ENCODE results near the gene MEOX1. TPM values are rescaled to one million over a fixed set of nuclear protein-coding genes. Genes with fewer than 3 reads are reported as not detected.

MEOX1 gene
- total RNA-seq, 1 experiment from 2014 or later, result not detected

GRCh38 chr17:43665084-43665936 lies 3.6 kb upstream of the MEOX1 start:
- CTCF ChIA-PET, result interaction anchor here (0.6 to 2.5 kb wide), 12 partner anchors 8 to 182 kb away, joined by 3 to 24 read pairs (median 4); partner anchors contain the start of gene DHX8
- Mint-ChIP-seq H3K27ac (no peak overlapping the region), H3K4me1 (peaks cover 34% of the 10 kb centered on the region), H3K4me3 (no peak overlapping the region), H3K36me3 (no peaks in the 10 kb centered on the region), H3K9me3 (no peaks in the 10 kb centered on the region), H3K27me3 (ENCODE audit: low read depth) (no peaks in the 10 kb centered on the region)
- TF ChIP-seq GABPB1 (CRISPR knock-in tag; IDR thresholded peaks at IDR 0.05) (0 out of 2 replicates have a peak, but pooled peaks have one; percentile 22), TP53 (CRISPR knock-in tag; IDR thresholded peaks at IDR 0.05) (no peak)
- DNase-seq (ENCODE audit: low spot score) (peak; percentile 47), ATAC-seq (peak; percentile 7; the same call in 1 of the 2 replicates)
- POLR2A ChIA-PET, result no interaction called here

GRCh38 chr17:43664096-43664495 lies 2.4 kb upstream of the MEOX1 start:
- H3K4me1 Mint-ChIP-seq, result peaks cover 30% of the 10 kb centered on the region
- CTCF ChIA-PET, result interaction anchor here (0.7 to 2.5 kb wide), 5 partner anchors 9 to 735 kb away, joined by 3 to 24 read pairs (median 3); no protein-coding TSS in a partner anchor
- TF ChIP-seq ZNF512 (CRISPR knock-in tag; IDR thresholded peaks at IDR 0.05; ENCODE audit: borderline replicate concordance) (no peak), GABPB1 (CRISPR knock-in tag; IDR thresholded peaks at IDR 0.05) (no peak), GTF2I (CRISPR knock-in tag; conservative IDR thresholded peaks at IDR 0.05) (no peak)
- POLR2A ChIA-PET, result no interaction called here
- DNase-seq (ENCODE audit: low spot score) (no peak), ATAC-seq (no peak)
- no peaks in the 10 kb centered on the region; the same call in 1 of the 2 replicates for H3K27me3 Mint-ChIP-seq (ENCODE audit: low read depth)
- H3K36me3 Mint-ChIP-seq, result no peaks in the 10 kb centered on the region
- H3K4me3 Mint-ChIP-seq, result no peak overlapping the region
- H3K27ac Mint-ChIP-seq, result no peak overlapping the region
- no peaks in the 10 kb centered on the region for H3K9me3 Mint-ChIP-seq

- Mint-ChIP-seq H3K27ac (no peak overlapping the region), H3K36me3 (no peaks in the 10 kb centered on the region), H3K9me3 (no peaks in the 10 kb centered on the region), H3K4me3 (no peak overlapping the region), H3K27me3 (ENCODE audit: low read depth) (no peaks in the 10 kb centered on the region; the same call in 1 of the 2 replicates), H3K4me1 (peaks cover 36% of the 10 kb centered on the region)
- ChIA-PET POLR2A (no interaction called here), CTCF (interaction anchor here (0.6 to 2.5 kb wide), 3 partner anchors 10 to 97 kb away, joined by 3 to 24 read pairs (median 3); no protein-coding TSS in a partner anchor)
- no peak for DNase-seq (ENCODE audit: low spot score)
- TF ChIP-seq GTF2I (CRISPR knock-in tag; conservative IDR thresholded peaks at IDR 0.05) (peak; percentile 80; the same call in 1 of the 2 replicates), ZNF425 (CRISPR knock-in tag; conservative IDR thresholded peaks at IDR 0.05) (no peak)
- no peak for ATAC-seq
These were observed 1.7 kb upstream of the MEOX1 start for GRCh38 chr17:43663383-43663782.

- TF ChIP-seq PRRX2 (CRISPR knock-in tag; IDR thresholded peaks at IDR 0.05) (no peak), PREB (CRISPR knock-in tag; IDR thresholded peaks at IDR 0.05; ENCODE audit: borderline replicate concordance) (no peak), MAX (CRISPR knock-in tag; IDR thresholded peaks at IDR 0.05) (peak; percentile 35; the same call in 1 of the 2 replicates), CREB1 (CRISPR knock-in tag; IDR thresholded peaks at IDR 0.05) (no peak), GRHL2 (CRISPR knock-in tag; IDR thresholded peaks at IDR 0.05; ENCODE audit: insufficient replicate concordance, severe bottlenecking) (no peak)
- ATAC-seq, result peak; percentile 36
- no peak overlapping the region for H3K4me3 Mint-ChIP-seq
- H3K36me3 Mint-ChIP-seq, result no peaks in the 10 kb centered on the region
- DNase-seq (ENCODE audit: low spot score), result no peak
- H3K9me3 Mint-ChIP-seq, result no peaks in the 10 kb centered on the region
- H3K4me1 Mint-ChIP-seq, result peaks cover 41% of the 10 kb centered on the region
- no peak overlapping the region for H3K27ac Mint-ChIP-seq
- H3K27me3 Mint-ChIP-seq (ENCODE audit: low read depth), result no peaks in the 10 kb centered on the region; the same call in 1 of the 2 replicates
- POLR2A ChIA-PET, result no interaction called here
- CTCF ChIA-PET, result interaction anchor here (0.6 kb wide), 2 partner anchors 50 to 502 kb away, joined by 3 to 5 read pairs; no protein-coding TSS in a partner anchor
These were observed 855 bp upstream of the MEOX1 start for GRCh38 chr17:43662413-43663141.
